Mesenchymal stem cell (in vitro differentiated cells and primary cell): ENCODE measurements around the gene KIFBP.

Source experiments
- DNase-seq: peaks from one replicate; pipeline ENCODE4 v3.0.0-alpha.2; 2013
- H2AFZ ChIP-seq: one replicate; pipeline ENCODE4 v1.6.1; 2013; ENCODE audit warnings: low read depth, mild to moderate bottlenecking, control low read depth, inconsistent platforms, low read length, moderate library complexity
- H2AK5ac ChIP-seq: 2 replicates; pipeline ENCODE4 v1.6.1; 2013; ENCODE audit warnings: low read length, moderate library complexity, mild to moderate bottlenecking, inconsistent platforms; ENCODE audit not compliant: severe bottlenecking
- H2BK120ac ChIP-seq: one replicate; pipeline ENCODE4 v1.6.1; 2013; ENCODE audit warnings: low read depth, mild to moderate bottlenecking, inconsistent platforms, low read length, moderate library complexity
- H2BK12ac ChIP-seq, 2 experiments: one replicate each; pipeline ENCODE4 v1.6.1; 2013; ENCODE audit warnings: inconsistent platforms in 2 of 2, low read length in 2 of 2, mild to moderate bottlenecking in 2 of 2, moderate library complexity in 2 of 2, control low read depth in 1 of 2
- H2BK15ac ChIP-seq: one replicate; pipeline ENCODE4 v1.6.1; 2013; ENCODE audit warnings: mild to moderate bottlenecking, low read depth, inconsistent platforms; ENCODE audit not compliant: poor library complexity, severe bottlenecking
- H2BK5ac ChIP-seq: 2 replicates; pipeline ENCODE4 v1.6.1; 2013; ENCODE audit warnings: low read depth, mild to moderate bottlenecking, low read length, control low read depth, inconsistent platforms; ENCODE audit not compliant: poor library complexity, severe bottlenecking
- H3K14ac ChIP-seq, 2 experiments: one replicate each; pipeline ENCODE4 v1.6.1; 2013; ENCODE audit warnings: inconsistent platforms in 2 of 2, low read length in 2 of 2, control low read depth in 1 of 2, mild to moderate bottlenecking in 1 of 2, moderate library complexity in 1 of 2
- H3K18ac ChIP-seq, 2 experiments: one replicate each; pipeline ENCODE4 v1.6.1; 2013; ENCODE audit warnings: inconsistent platforms in 2 of 2, low read length in 2 of 2, control low read depth in 1 of 2, low read depth in 1 of 2, mild to moderate bottlenecking in 1 of 2
- H3K23ac ChIP-seq, 2 experiments: one replicate each; pipeline ENCODE4 v1.6.1; 2013; ENCODE audit warnings: inconsistent platforms in 2 of 2, low read length in 2 of 2, mild to moderate bottlenecking in 2 of 2, moderate library complexity in 2 of 2, control low read depth in 1 of 2
- H3K27ac ChIP-seq: 2 replicates; pipeline ENCODE4 v1.5.1; 2013; ENCODE audit warnings: mild to moderate bottlenecking, moderate library complexity, low read length, control low read depth, inconsistent platforms; ENCODE audit not compliant: poor library complexity, severe bottlenecking
- H3K27me3 ChIP-seq, 2 experiments: 2 replicates each; pipeline versions ENCODE4 v1.6.1 to v1.7.0; 2013; ENCODE audit warnings: low read length in 2 of 2, mild to moderate bottlenecking in 2 of 2, moderate library complexity in 2 of 2, control low read depth in 1 of 2, inconsistent platforms in 1 of 2; ENCODE audit not compliant: control insufficient read depth in 1 of 2, insufficient read depth in 1 of 2
- H3K36me3 ChIP-seq, 2 experiments: 2 replicates each; pipeline versions ENCODE4 v1.6.1 to v1.7.0; 2013; ENCODE audit warnings: low read length in 2 of 2, control low read depth in 1 of 2, inconsistent platforms in 1 of 2, low read depth in 1 of 2, mild to moderate bottlenecking in 1 of 2; ENCODE audit not compliant: insufficient read depth in 2 of 2, control insufficient read depth in 1 of 2
- H3K4ac ChIP-seq, 2 experiments: one replicate each; pipeline ENCODE4 v1.6.1; 2013; ENCODE audit warnings: inconsistent platforms in 2 of 2, low read length in 2 of 2, mild to moderate bottlenecking in 2 of 2, moderate library complexity in 2 of 2, control low read depth in 1 of 2, low read depth in 1 of 2
- H3K4me1 ChIP-seq: 2 replicates; pipeline ENCODE4 v1.6.1; 2013; ENCODE audit warnings: low read depth, low read length, control low read depth; ENCODE audit not compliant: control insufficient read depth, insufficient read depth
- H3K4me2 ChIP-seq: 2 replicates; pipeline ENCODE4 v1.6.1; 2013; ENCODE audit warnings: low read length, mild to moderate bottlenecking, inconsistent platforms; ENCODE audit not compliant: poor library complexity, severe bottlenecking
- H3K4me3 ChIP-seq, 2 experiments: 2 replicates each; pipeline versions ENCODE4 v1.5.1 to v1.7.0; 2013; ENCODE audit warnings: low read length in 2 of 2, mild to moderate bottlenecking in 2 of 2, control low read depth in 1 of 2, low read depth in 1 of 2; ENCODE audit not compliant: insufficient read depth in 1 of 2
- H3K79me1 ChIP-seq: replicated peaks from 2 replicates; pipeline ENCODE4 v1.6.1; 2013; ENCODE audit warnings: mild to moderate bottlenecking, control low read depth, low read length, inconsistent platforms; ENCODE audit not compliant: poor library complexity, severe bottlenecking
- H3K9ac ChIP-seq: 2 replicates; pipeline ENCODE4 v1.7.0; 2013; ENCODE audit warnings: mild to moderate bottlenecking, low read length, moderate library complexity
- H3K9me3 ChIP-seq: 2 replicates; pipeline ENCODE4 v1.7.0; 2013; ENCODE audit warnings: mild to moderate bottlenecking, low read length; ENCODE audit not compliant: control insufficient read depth
- H4K8ac ChIP-seq: one replicate; pipeline ENCODE4 v1.6.1; 2013; ENCODE audit warnings: inconsistent platforms, mild to moderate bottlenecking, low read length, moderate library complexity
- H4K91ac ChIP-seq: one replicate; pipeline ENCODE4 v1.6.1; 2013; ENCODE audit warnings: mild to moderate bottlenecking, low read length, inconsistent platforms
- WGBS: methylation state at CpG from one replicate; pipeline ENCODE4 v1.1.7; 2013; ENCODE audit warnings: mixed read lengths; 5-methylcytosine and 5-hydroxymethylcytosine counted together

Gene KIFBP

DNA sequence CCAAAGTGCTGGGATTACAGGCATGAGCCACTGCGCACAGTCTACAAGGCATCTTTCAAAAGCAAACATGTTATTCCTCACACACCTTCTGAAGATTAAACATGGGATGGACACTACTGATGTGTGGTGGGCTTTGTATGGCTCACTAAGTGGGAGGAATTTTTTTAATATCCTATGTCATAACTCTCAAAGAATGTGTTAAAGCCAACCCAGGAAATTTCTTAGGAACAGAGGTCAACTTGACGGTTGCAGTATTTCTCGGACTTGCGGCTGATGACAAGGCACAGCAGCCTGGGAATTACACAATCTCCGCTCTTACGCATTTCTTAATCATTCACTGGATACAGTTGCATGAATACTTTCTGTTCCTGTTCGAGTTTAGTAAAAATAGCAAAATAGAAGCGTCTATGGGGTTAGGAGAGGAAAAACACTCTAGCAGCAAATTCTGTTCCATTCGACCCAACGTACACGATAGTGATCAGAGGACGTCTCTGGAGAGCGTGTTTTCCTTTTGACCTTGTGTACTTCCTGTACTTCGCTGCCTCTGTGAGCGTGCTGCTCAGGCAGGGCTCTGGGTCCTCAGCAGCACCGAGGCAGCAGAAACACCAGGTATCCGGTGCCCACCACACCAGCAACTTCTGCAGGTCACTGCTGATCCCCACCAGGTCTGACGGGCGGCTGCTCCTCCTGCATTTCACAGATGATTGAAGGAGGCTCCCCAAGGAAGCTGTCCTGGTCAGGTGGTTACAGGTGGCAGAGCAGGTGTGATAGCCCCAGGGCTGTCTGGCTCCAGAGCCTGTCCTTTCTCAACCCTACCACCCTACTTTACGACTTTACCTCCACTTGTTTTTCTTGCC is 72.9 kb downstream of the KIFBP start:
- Histone ChIP-seq H3K27ac (peak overlapping the region; percentile 87), H3K9ac (peak overlapping the region; percentile 82), H3K4me1 (peaks cover 24% of the 10 kb centered on the region), H3K4ac (peak overlapping the region in 1 of 2 experiments; percentile 60), H2BK15ac (no peak overlapping the region), H3K79me1 (no peaks in the 10 kb centered on the region), H3K4me2 (peak overlapping the region; percentile 17), H4K91ac (peak overlapping the region; percentile 48), H3K36me3 (no peaks in the 10 kb centered on the region), H3K27me3 (no peaks in the 10 kb centered on the region), H2BK12ac (peak overlapping the region; percentile 7 to 87), H4K8ac (peak overlapping the region; percentile 30), H3K4me3 (peak overlapping the region in 1 of 2 experiments; percentile 63), H3K14ac (no peak overlapping the region), H3K9me3 (no peaks in the 10 kb centered on the region), H2AK5ac (peak overlapping the region; percentile 58), H2BK5ac (peak overlapping the region; percentile 90), H3K18ac (peak overlapping the region; percentile 25 to 81), H2AFZ (no peak overlapping the region), H2BK120ac (peak overlapping the region; percentile 15), H3K23ac (peak overlapping the region in 1 of 2 experiments; percentile 0)
- DNase-seq = peak; percentile 99
- WGBS = 29% methylated on average over 16 of the region's 20 CpGs

DNA sequence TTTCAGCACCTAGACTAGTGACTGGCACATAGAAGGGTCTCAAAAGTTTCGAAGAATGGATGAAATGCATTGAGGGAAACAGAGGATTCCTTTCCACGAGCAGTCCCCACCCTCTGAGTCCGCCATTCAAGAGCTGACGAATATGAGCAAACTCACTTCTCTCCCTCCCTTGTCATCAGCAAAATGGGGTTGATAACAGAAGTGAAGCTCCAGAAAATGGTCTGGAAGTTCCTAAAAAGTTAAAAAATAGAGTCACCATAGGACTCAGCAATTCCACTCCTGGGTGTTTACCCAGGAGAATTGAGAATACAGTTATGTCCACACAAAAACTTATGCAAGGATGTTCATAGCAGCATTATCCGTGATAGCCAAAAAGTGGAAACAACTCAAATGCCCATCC is 74.3 kb downstream of the KIFBP start:
- Histone ChIP-seq H2AFZ (no peak overlapping the region), H3K9ac (no peak overlapping the region), H3K14ac (no peak overlapping the region), H2BK12ac (no peak overlapping the region), H3K27me3 (no peaks in the 10 kb centered on the region), H2BK120ac (no peak overlapping the region), H3K36me3 (no peaks in the 10 kb centered on the region), H3K4me2 (no peak overlapping the region), H3K9me3 (no peaks in the 10 kb centered on the region), H4K91ac (no peak overlapping the region), H4K8ac (no peak overlapping the region), H3K4me3 (no peak overlapping the region), H3K4ac (no peak overlapping the region), H3K79me1 (no peaks in the 10 kb centered on the region), H2BK5ac (no peak overlapping the region), H3K27ac (peak overlapping the region; percentile 87), H2BK15ac (no peak overlapping the region), H2AK5ac (peak overlapping the region; percentile 81), H3K23ac (no peak overlapping the region), H3K4me1 (peaks cover 13% of the 10 kb centered on the region), H3K18ac (peak overlapping the region in 1 of 2 experiments; percentile 64)
- 98% methylated on average over 2 of the region's 5 CpGs for WGBS
- DNase-seq = no peak

DNA sequence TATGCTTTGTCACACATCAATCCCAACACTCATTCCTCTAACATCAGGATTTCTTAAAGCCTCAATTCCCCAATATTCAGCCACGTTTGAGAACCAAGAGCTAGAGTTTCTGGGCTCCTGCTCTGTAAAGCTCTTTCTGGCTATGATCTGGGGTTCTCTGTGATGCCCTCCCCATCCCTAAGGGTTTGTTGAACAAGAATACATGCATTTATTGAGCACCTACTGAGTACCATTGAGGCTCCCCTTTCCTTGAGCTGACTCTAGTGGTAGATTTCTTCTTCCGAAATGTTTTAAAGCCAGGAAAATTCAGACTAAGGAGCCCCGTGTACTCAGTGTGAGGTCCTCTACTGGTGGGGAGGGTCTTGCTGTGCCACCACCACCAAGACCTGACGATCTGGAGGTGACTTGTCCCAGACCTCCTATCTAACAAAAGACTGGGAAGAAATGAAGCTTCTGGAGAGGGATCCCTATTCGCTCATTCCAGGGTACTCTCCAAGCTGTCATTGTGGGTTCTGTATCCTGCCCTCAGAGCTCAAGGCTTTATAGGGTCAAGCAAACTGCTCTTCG is 76.2 kb downstream of the KIFBP start:
- 70% methylated on average over 6 of the region's 6 CpGs for WGBS
- no peak overlapping the region for H3K4ac ChIP-seq

More for the DNA sequence above, 76.2 kb downstream of the KIFBP start:
- H3K18ac ChIP-seq = no peak overlapping the region
- peak overlapping the region; percentile 88 for H2AK5ac ChIP-seq
- H3K79me1 ChIP-seq = no peaks in the 10 kb centered on the region
- no peak for DNase-seq
- H3K14ac ChIP-seq = no peak overlapping the region
- H3K27me3 ChIP-seq = no peaks in the 10 kb centered on the region
- H2BK15ac ChIP-seq = no peak overlapping the region
- no peak overlapping the region for H3K4me2 ChIP-seq
- H2AFZ ChIP-seq = no peak overlapping the region
- H3K27ac ChIP-seq = no peak overlapping the region
- H4K8ac ChIP-seq = no peak overlapping the region
- no peak overlapping the region for H2BK120ac ChIP-seq
- no peak overlapping the region for H3K23ac ChIP-seq
- no peak overlapping the region for H2BK12ac ChIP-seq
- H3K9me3 ChIP-seq = no peaks in the 10 kb centered on the region
- peak overlapping the region in 1 of 2 experiments; percentile 27 for H3K4me3 ChIP-seq
- peaks cover 16% of the 10 kb centered on the region for H3K4me1 ChIP-seq
- H4K91ac ChIP-seq = no peak overlapping the region
- H3K9ac ChIP-seq = peak overlapping the region; percentile 78
- no peak overlapping the region for H2BK5ac ChIP-seq
- no peaks in the 10 kb centered on the region for H3K36me3 ChIP-seq
